SK-N-SH treated with all-trans-retinoic acid at 6 μM for 48 hours (cell line): Measurements from ENCODE around the gene TREML1.

Experiments used
- ARNTL ChIP-seq: fragments of 450-650 bp; formaldehyde crosslinking; IDR thresholded peaks from 2 replicates; pipeline ENCODE4 v1.5.0; 2020; ENCODE audit warnings: low read depth, mild to moderate bottlenecking, moderate library complexity, borderline replicate concordance
- CREB5 ChIP-seq: fragments of 250-450 bp; sonication (Bioruptor Pico); IDR thresholded peaks from 2 replicates; pipeline ENCODE4 v1.5.1; 2020; ENCODE audit warnings: low read depth, mild to moderate bottlenecking, moderate library complexity
- CSRNP3 ChIP-seq: fragments of 250-450 bp; sonication (Bioruptor Pico); IDR thresholded peaks from 2 replicates; pipeline ENCODE4 v1.5.1; 2021; ENCODE audit warnings: mild to moderate bottlenecking, moderate library complexity
- GLIS3 ChIP-seq: fragments of 250-450 bp; sonication (Bioruptor Pico); IDR thresholded peaks from 2 replicates; pipeline ENCODE4 v1.5.0; 2020; ENCODE audit warnings: mild to moderate bottlenecking, moderate library complexity
- ISL1 ChIP-seq: fragments of 250-450 bp; sonication (Bioruptor Pico); IDR thresholded peaks from 2 replicates; pipeline ENCODE4 v2.1.2; 2022; ENCODE audit warnings: mild to moderate bottlenecking, moderate library complexity
- ZNF8 ChIP-seq: fragments of 450-650 bp; formaldehyde crosslinking; IDR thresholded peaks from 2 replicates; pipeline ENCODE4 v1.5.0; 2020; ENCODE audit warnings: mild to moderate bottlenecking, moderate library complexity

- TF ChIP-seq CREB5 (CRISPR knock-in tag) (no peak), ARNTL (no peak), CSRNP3 (no peak), ZNF8 (no peak), GLIS3 (CRISPR knock-in tag) (no peak), ISL1 (CRISPR knock-in tag) (no peak)
Observed at GRCh38 chr6:41171908-41172307, 17.8 kb upstream of the TREML1 start.
